Ishikawa (cell line): ENCODE measurements around the gene NUSAP1.

Experiments used
- CREB1 ChIP-seq: IDR thresholded peaks from 2 replicates; pipeline ENCODE4 v1.6.1; 2012; ENCODE audit warnings: low read depth
- EP300 ChIP-seq: IDR thresholded peaks from 2 replicates; pipeline ENCODE4 v1.6.1; 2012; ENCODE audit warnings: borderline replicate concordance
- FOXM1 ChIP-seq: IDR thresholded peaks from 2 replicates; pipeline ENCODE4 v1.6.1; 2012; ENCODE audit warnings: low read depth, borderline replicate concordance
- RAD21 ChIP-seq: IDR thresholded peaks from 2 replicates; pipeline ENCODE4 v1.6.1; 2012; ENCODE audit warnings: low read depth
- TEAD4 ChIP-seq: IDR thresholded peaks from 2 replicates; pipeline ENCODE4 v1.6.1; 2012
- USF1 ChIP-seq: IDR thresholded peaks from 2 replicates; pipeline ENCODE4 v1.6.1; 2012
- YY1 ChIP-seq: IDR thresholded peaks from 2 replicates; pipeline ENCODE4 v1.6.1; 2012; ENCODE audit warnings: low read depth
- ZBTB7A ChIP-seq: IDR thresholded peaks from 2 replicates; pipeline ENCODE4 v1.6.1; 2012; ENCODE audit warnings: low read depth

GRCh38 chr15:41341519-41341918, 8.8 kb downstream of the NUSAP1 start:
- no peak for TF ChIP-seq EP300
- TF ChIP-seq FOXM1 = no peak
- TF ChIP-seq TEAD4 = no peak
- TF ChIP-seq ZBTB7A = no peak
- no peak for TF ChIP-seq YY1
- no peak for TF ChIP-seq USF1
- TF ChIP-seq CREB1 = no peak
- no peak for TF ChIP-seq RAD21
